GM19397 (cell line): ENCODE measurements around the gene SOX9.
"Not testable (repeated sequence)": the region's sequence is repeated elsewhere in the genome, so short reads cannot be mapped to it uniquely, and the experiment has no call there.

Experiments used
- ATAC-seq: cut with Tn5 transposase; IDR thresholded peaks from one replicate; pipeline ENCODE4 v1.9.1; 2021; ENCODE audit warnings: mild to moderate bottlenecking, moderate library complexity; ENCODE audit not compliant: unreplicated experiment

The SOX9 gene

GRCh38 chr17:72125742-72126141, 4.9 kb downstream of the SOX9 start:
- no peak for ATAC-seq

- no peak for ATAC-seq
Measured at GRCh38 chr17:72126575-72127486, 6.0 kb downstream of the SOX9 start.

- ATAC-seq, result no peak
Measured at GRCh38 chr17:72128039-72128438, 7.2 kb downstream of the SOX9 start.

GRCh38 chr17:72134608-72135394, 14.0 kb downstream of the SOX9 start:
- no peak for ATAC-seq

GRCh38 chr17:72135546-72136325, 14.9 kb downstream of the SOX9 start:
- ATAC-seq, result no peak

- ATAC-seq, result no peak
Measured at GRCh38 chr17:72136692-72137091, 15.9 kb downstream of the SOX9 start.

- ATAC-seq, result no peak
Measured at GRCh38 chr17:72137161-72137560, 16.3 kb downstream of the SOX9 start.

- no peak for ATAC-seq
Measured at GRCh38 chr17:72139212-72139611, 18.4 kb downstream of the SOX9 start.

- ATAC-seq, result no peak
Measured at GRCh38 chr17:72141336-72141735, 20.5 kb downstream of the SOX9 start.

GRCh38 chr17:72142097-72142496, 21.3 kb downstream of the SOX9 start:
- ATAC-seq, result not testable (repeated sequence)

- no peak for ATAC-seq
Measured at GRCh38 chr17:72142614-72143013, 21.8 kb downstream of the SOX9 start.

GRCh38 chr17:72143245-72143644, 22.4 kb downstream of the SOX9 start:
- no peak for ATAC-seq

- ATAC-seq, result no peak
Measured at GRCh38 chr17:72144101-72144500, 23.3 kb downstream of the SOX9 start.

GRCh38 chr17:72145562-72145961, 24.7 kb downstream of the SOX9 start:
- no peak for ATAC-seq

GRCh38 chr17:72145962-72146361, 25.1 kb downstream of the SOX9 start:
- ATAC-seq, result no peak

GRCh38 chr17:72146371-72146770, 25.6 kb downstream of the SOX9 start:
- ATAC-seq, result no peak

- ATAC-seq, result no peak
Measured at GRCh38 chr17:72150632-72151460, 30.0 kb downstream of the SOX9 start.

GRCh38 chr17:72151565-72152386, 31.0 kb downstream of the SOX9 start:
- ATAC-seq, result no peak

GRCh38 chr17:72152387-72152929, 31.6 kb downstream of the SOX9 start:
- no peak for ATAC-seq
